Measurements from ENCODE around the gene CLPTM1L. TPM values are rescaled to one million over a fixed set of nuclear protein-coding genes. Genes with fewer than 3 reads are reported as not detected.
"Not testable (repeated sequence)": the region's sequence is repeated elsewhere in the genome, so short reads cannot be mapped to it uniquely, and the experiment has no call there.

Gene CLPTM1L
- total RNA-seq, 4 donors from 2014 or later: 65.0 to 165 (median 106) TPM

GRCh38 chr5:1278216-1278615 is 66.7 kb downstream of the CLPTM1L start:
- TF ChIP-seq CTCF (IDR thresholded peaks at IDR 0.05): no peak
- ATAC-seq (ENCODE audit: low FRiP score) (no peak), DNase-seq (ENCODE audit: low spot score) (no peak)

DNA sequence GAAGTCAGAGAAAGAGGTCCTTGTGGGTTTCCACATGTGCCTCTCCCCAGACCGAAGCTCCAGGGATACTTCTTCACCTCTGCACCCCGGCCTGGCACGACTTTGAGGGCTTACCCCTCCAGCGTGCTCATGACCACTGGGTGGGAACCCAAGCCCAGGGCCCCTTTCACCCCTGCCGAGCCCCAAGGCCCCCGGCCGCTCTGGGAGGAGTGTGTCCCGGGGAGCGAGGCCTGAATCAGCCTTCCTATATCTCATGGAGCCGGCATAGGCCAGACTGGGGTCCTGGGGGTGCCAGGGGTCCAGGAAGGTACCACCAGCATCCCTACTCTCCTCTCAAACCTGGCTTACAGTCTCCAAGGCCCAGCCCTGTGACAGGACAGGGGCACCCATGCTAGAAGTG is 67.1 kb downstream of the CLPTM1L start:
- ATAC-seq (ENCODE audit: low FRiP score) (no peak), DNase-seq (ENCODE audit: low spot score) (no peak)
- no peak for TF ChIP-seq CTCF (IDR thresholded peaks at IDR 0.05)

DNA sequence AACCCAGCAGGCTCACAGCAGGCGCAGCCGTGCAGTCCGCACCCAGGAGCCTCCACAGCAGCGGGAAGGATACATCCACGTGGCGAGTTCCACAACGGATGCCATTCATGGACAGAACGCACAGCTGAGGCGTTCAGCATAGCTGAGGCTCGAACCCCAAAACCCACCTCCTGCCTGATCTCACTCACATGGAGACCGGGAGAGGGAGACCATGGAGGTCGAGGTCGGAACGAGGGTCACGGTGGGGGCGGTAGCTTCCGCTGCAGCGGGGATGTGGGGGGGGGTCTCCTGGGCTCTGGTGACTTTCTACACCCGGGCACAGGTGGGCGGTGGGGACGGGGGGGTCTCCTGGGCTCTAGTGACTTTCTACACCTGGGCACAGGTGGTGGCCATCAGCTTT is 67.6 kb downstream of the CLPTM1L start:
- TF ChIP-seq CTCF (IDR thresholded peaks at IDR 0.05): no peak
- no peak for DNase-seq (ENCODE audit: low spot score)
- ATAC-seq (ENCODE audit: low FRiP score): no peak

GRCh38 chr5:1276930-1277329 is 68.0 kb downstream of the CLPTM1L start:
- TF ChIP-seq CTCF (IDR thresholded peaks at IDR 0.05): no peak
- no peak for DNase-seq (ENCODE audit: low spot score)
- no peak for ATAC-seq (ENCODE audit: low FRiP score)

DNA sequence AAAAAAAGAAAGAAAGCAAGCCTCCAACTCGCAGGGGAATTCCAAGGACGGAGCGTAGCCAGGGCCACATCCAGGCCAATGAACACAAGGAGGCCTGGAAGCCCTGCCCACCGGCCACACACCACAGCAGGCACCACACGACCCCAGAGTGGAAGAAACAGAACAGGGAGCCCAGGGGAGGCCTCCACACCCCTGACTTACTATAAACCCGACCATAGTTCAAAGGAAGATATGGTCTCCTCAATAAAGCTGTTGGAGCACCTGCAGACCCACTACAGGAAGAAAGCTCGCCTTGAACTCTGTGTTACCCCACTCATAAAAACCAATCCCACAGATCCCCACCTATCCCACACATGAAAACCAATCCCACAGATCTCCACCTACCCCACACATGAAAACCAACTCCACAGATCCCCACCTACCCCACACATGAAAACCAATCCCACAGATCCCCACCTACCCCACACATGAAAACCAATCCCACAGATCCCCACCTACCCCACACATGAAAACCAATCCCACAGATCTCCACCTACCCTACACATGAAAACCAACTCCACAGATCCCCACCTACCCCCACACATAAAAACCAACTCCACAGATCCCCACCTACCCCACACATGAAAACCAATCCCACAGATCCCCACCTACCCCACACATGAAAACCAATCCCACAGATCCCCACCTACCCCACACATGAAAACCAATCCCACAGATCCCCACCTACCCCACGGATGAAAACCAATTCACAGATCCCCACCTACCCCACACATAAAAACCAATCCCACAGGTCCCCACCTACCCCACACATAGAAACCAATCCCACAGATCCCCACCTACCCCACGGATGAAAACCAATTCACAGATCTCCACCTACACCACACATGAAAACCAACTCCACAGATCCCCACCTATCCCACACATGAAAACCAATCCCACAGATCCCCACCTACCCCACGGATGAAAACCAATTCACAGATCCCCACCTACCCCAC is 69.2 kb downstream of the CLPTM1L start:
- not testable (repeated sequence) for ATAC-seq (ENCODE audit: low FRiP score); DNase-seq (ENCODE audit: low spot score)

DNA sequence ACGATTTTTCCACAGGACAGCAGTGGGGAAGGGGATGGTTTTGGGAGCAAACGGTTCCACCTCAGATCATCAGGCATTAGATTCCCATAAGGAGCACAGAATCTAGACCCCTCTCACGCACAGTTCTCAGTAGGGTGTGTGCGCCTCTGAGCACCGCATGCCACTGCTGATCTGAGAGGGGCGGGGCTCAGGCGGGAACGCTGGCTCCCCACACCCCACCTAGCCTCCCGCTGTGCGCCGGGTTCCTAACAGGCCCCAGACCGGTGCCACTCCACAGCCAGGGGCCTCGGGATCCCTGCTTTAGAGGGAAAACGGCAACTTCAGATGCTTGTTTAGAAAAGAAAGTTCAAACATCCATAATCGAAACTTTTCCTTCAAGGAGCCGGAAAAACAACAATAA is 70.4 kb downstream of the CLPTM1L start:
- ATAC-seq (ENCODE audit: low FRiP score) (no peak), DNase-seq (ENCODE audit: low spot score) (no peak)
- TF ChIP-seq CTCF (IDR thresholded peaks at IDR 0.05): no peak

- DNase-seq (ENCODE audit: low spot score) (no peak), ATAC-seq (ENCODE audit: low FRiP score) (no peak)
- no peak for TF ChIP-seq CTCF (IDR thresholded peaks at IDR 0.05)
Measured at GRCh38 chr5:1273745-1274144, 71.2 kb downstream of the CLPTM1L start.

Data from omental fat pad (tissue), 4 donors.